Ovary (tissue), 3 donors: ENCODE measurements around the gene B3GALT5.

Experiments used
- EP300 ChIP-seq: sonication (generic); formaldehyde crosslinking; IDR thresholded peaks from one replicate; pipeline ENCODE4 v1.6.1; 2017; ENCODE audit warnings: antibody characterized with exemption
- POLR2A ChIP-seq: fragments of 450-650 bp; IDR thresholded peaks from one replicate; pipeline ENCODE4 v1.6.1; 2017; ENCODE audit warnings: antibody characterized with exemption, mild to moderate bottlenecking, moderate library complexity
- TF ChIP-seq, protein P1 (sequence below), 3 donors: fragments of 450-650 bp in 2 of 3; fragments of 200-600 bp in 1 of 3; IDR thresholded peaks; one replicate each; pipeline versions ENCODE4 v1.5.1 to v1.8.0; 2016 to 2022; ENCODE audit warnings: antibody characterized with exemption in 3 of 3, mild to moderate bottlenecking in 1 of 3
- donor health status: DM: no; HTN: no; CAD: no.

DNA sequence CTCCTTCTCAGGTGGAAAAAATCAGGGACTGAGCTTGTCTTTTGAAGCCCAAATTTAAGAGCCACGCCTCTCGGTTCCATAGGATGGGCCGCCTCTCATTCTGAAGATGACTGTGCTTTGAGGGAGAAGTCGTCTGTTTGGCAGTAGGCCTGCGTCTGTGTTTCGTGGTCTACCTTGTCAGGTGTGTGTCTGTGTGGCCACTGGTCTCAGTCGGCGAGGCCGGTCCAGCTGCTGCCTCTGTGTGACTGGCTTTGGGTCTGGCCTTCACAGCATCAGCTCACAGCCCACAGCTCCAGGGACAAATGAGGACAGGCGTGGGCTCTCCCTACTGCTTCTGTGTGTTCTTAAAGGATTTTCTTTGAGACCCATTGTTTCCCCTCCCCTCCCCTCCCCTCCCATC is 50.3 kb downstream of the B3GALT5 start:
- TF ChIP-seq, protein P1, sequence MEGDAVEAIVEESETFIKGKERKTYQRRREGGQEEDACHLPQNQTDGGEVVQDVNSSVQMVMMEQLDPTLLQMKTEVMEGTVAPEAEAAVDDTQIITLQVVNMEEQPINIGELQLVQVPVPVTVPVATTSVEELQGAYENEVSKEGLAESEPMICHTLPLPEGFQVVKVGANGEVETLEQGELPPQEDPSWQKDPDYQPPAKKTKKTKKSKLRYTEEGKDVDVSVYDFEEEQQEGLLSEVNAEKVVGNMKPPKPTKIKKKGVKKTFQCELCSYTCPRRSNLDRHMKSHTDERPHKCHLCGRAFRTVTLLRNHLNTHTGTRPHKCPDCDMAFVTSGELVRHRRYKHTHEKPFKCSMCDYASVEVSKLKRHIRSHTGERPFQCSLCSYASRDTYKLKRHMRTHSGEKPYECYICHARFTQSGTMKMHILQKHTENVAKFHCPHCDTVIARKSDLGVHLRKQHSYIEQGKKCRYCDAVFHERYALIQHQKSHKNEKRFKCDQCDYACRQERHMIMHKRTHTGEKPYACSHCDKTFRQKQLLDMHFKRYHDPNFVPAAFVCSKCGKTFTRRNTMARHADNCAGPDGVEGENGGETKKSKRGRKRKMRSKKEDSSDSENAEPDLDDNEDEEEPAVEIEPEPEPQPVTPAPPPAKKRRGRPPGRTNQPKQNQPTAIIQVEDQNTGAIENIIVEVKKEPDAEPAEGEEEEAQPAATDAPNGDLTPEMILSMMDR (IDR thresholded peaks at IDR 0.05), result no peak
- no peak for TF ChIP-seq POLR2A
- TF ChIP-seq EP300, result no peak
